Sigmoid colon (tissue), 7 donors: ENCODE measurements around the gene MLC1. TPM values are rescaled to one million over a fixed set of nuclear protein-coding genes. Genes with fewer than 3 reads are reported as not detected.

Experiments
- DNase-seq: peaks from one replicate; pipeline ENCODE4 v3.0.0-alpha.2; 2019
- H3K27ac ChIP-seq, 4 donors: fragments of 200-600 bp; sonication (generic); one replicate each; pipeline ENCODE4 v1.5.1; 2016 to 2019; ENCODE audit warnings: mild to moderate bottlenecking in 1 of 4
- H3K27me3 ChIP-seq, 3 donors: fragments of 200-600 bp; sonication (generic); one replicate each; pipeline ENCODE4 v1.5.1; 2019; ENCODE audit warnings: mild to moderate bottlenecking in 1 of 3
- H3K36me3 ChIP-seq, 4 donors: fragments of 200-600 bp; sonication (generic); one replicate each; pipeline ENCODE4 v1.5.1; 2016 to 2019
- H3K4me1 ChIP-seq, 4 donors: fragments of 200-600 bp; sonication (generic); one replicate each; pipeline ENCODE4 v1.5.1; 2017 to 2019
- H3K4me3 ChIP-seq, 4 donors: fragments of 200-600 bp; sonication (generic); one replicate each; pipeline ENCODE4 v1.5.1; 2017 to 2019; ENCODE audit warnings: mild to moderate bottlenecking in 2 of 4, moderate library complexity in 1 of 4
- H3K9me3 ChIP-seq, 4 donors: fragments of 200-600 bp in 3 of 4; sonication (generic) in 3 of 4; one replicate each; pipeline versions ENCODE4 v1.5.1 to v1.6.1; 2013 to 2019
- CTCF ChIP-seq, 4 experiments: fragments of 450-650 bp in 3 of 4; fragments of 200-600 bp in 1 of 4; IDR thresholded peaks; one replicate each; pipeline ENCODE4 v1.5.1; 2016 to 2019; ENCODE audit warnings: antibody characterized with exemption in 4 of 4, mild to moderate bottlenecking in 3 of 4, moderate library complexity in 2 of 4
- EP300 ChIP-seq, 4 donors: sonication (generic); formaldehyde crosslinking; IDR thresholded peaks; one replicate each; pipeline ENCODE4 v1.6.1; 2017; ENCODE audit warnings: antibody characterized with exemption in 4 of 4
- POLR2A ChIP-seq, 2 donors: fragments of 450-650 bp; IDR thresholded peaks; one replicate each; pipeline ENCODE4 v1.6.1; 2016; ENCODE audit warnings: antibody characterized with exemption in 2 of 2, mild to moderate bottlenecking in 2 of 2, moderate library complexity in 2 of 2
- POLR2AphosphoS5 ChIP-seq, 4 donors: sonication (generic); formaldehyde crosslinking; IDR thresholded peaks; one replicate each; pipeline ENCODE4 v1.6.1; 2017; ENCODE audit warnings: antibody characterized with exemption in 4 of 4
- WGBS, 2 donors: extraction: QIAGEN DNeasy Blood & Tissue Kit; methylation state at CpG; one replicate each; pipeline ENCODE4 v1.1.7; 2013; 5-methylcytosine and 5-hydroxymethylcytosine counted together
- intact Hi-C: fragments of 100-400 bp; cut with DNase I; formaldehyde crosslinking; loops from one replicate; pipeline ENCODE4 v1.15.1; 2023
- polyA plus RNA-seq, 3 donors: library from polyadenylated mRNA; stranded (reverse); fragments of 200-250 nt; gene quantifications; one replicate each; pipeline ENCODE4 v1.2.3, GENCODE V29; 2013
- total RNA-seq, 4 donors: library from RNA; depleted of rRNA; stranded (reverse); fragments of >200 nt; gene quantifications; one replicate each; pipeline ENCODE4 v1.1.0, GENCODE V29; 2016
- donor health status: healthy with polysubstance abuse.
- donor health status: Bipolar disorder and iron deficiency.
- donor health status: healthy.

Gene MLC1
- total and polyA plus RNA-seq, 7 donors, result 0.14 to 0.23 (median 0.16) TPM; not detected in 4

- peak; percentile 76 for DNase-seq
These were observed 33.4 kb upstream of the MLC1 start for GRCh38 chr22:50118557-50119168.

GRCh38 chr22:50118129-50118528 is 32.9 kb upstream of the MLC1 start:
- H3K9me3 ChIP-seq, result peaks cover 0 to 4% (median 0%) of the 10 kb centered on the region in 4 donors
- no peak for DNase-seq
- peak overlapping the region in 2 of 4 donors; percentile 54 to 60 for H3K27ac ChIP-seq
- no peaks in the 10 kb centered on the region for H3K27me3 ChIP-seq
- 65 to 74% methylated on average over 3 of the region's 3 CpGs for WGBS, 2 donors
- no peaks in the 10 kb centered on the region for H3K36me3 ChIP-seq
- H3K4me3 ChIP-seq, result no peak overlapping the region
- peaks cover 0 to 37% (median 28%) of the 10 kb centered on the region in 4 donors for H3K4me1 ChIP-seq
- TF ChIP-seq POLR2A (IDR thresholded peaks at IDR 0.05) (no peak), POLR2AphosphoS5 (IDR thresholded peaks at IDR 0.05) (no peak), EP300 (IDR thresholded peaks at IDR 0.05) (no peak), CTCF (IDR thresholded peaks at IDR 0.05) (no peak)
- intact Hi-C loops, result no loop called here

More at GRCh38 chr22:50118557-50119168, 33.4 kb upstream of the MLC1 start:
- Histone ChIP-seq H3K9me3 (peaks cover 0 to 4% (median 2%) of the 10 kb centered on the region in 4 donors), H3K27me3 (no peaks in the 10 kb centered on the region), H3K36me3 (no peaks in the 10 kb centered on the region), H3K4me3 (no peak overlapping the region), H3K4me1 (peaks cover 0 to 37% (median 28%) of the 10 kb centered on the region in 4 donors), H3K27ac (peak overlapping the region in 2 of 4 donors; percentile 54 to 60)
- WGBS, 2 donors, result 32 to 47% methylated on average over 10 of the region's 10 CpGs
- intact Hi-C loops, result no loop called here
- TF ChIP-seq POLR2AphosphoS5 (IDR thresholded peaks at IDR 0.05) (peak in 3 of 4 donors; percentile 38 to 72 (median 59)), EP300 (IDR thresholded peaks at IDR 0.05) (peak in 2 of 4 donors; percentile 50 to 56), CTCF (IDR thresholded peaks at IDR 0.05) (no peak), POLR2A (IDR thresholded peaks at IDR 0.05) (no peak)

- intact Hi-C loops, result no loop called here
- Histone ChIP-seq H3K9me3 (no peaks in the 10 kb centered on the region), H3K4me1 (peaks cover 0 to 37% (median 28%) of the 10 kb centered on the region in 4 donors), H3K4me3 (no peak overlapping the region), H3K27ac (no peak overlapping the region), H3K27me3 (no peaks in the 10 kb centered on the region), H3K36me3 (no peaks in the 10 kb centered on the region)
- 89 to 90% methylated on average over 19 of the region's 19 CpGs for WGBS, 2 donors
- no peak for TF ChIP-seq CTCF (IDR thresholded peaks at IDR 0.05)
- TF ChIP-seq POLR2AphosphoS5 (IDR thresholded peaks at IDR 0.05), result no peak
- no peak for TF ChIP-seq EP300 (IDR thresholded peaks at IDR 0.05)
- no peak for TF ChIP-seq POLR2A (IDR thresholded peaks at IDR 0.05)
- DNase-seq, result no peak
These were observed 32.0 kb upstream of the MLC1 start for GRCh38 chr22:50117168-50117762.

GRCh38 chr22:50115693-50116092 is 30.5 kb upstream of the MLC1 start:
- intact Hi-C loops, result no loop called here
- Histone ChIP-seq H3K27ac (peak overlapping the region in 2 of 4 donors; percentile 83 to 86), H3K4me1 (peaks cover 0 to 37% (median 28%) of the 10 kb centered on the region in 4 donors), H3K27me3 (no peaks in the 10 kb centered on the region), H3K9me3 (no peaks in the 10 kb centered on the region), H3K4me3 (no peak overlapping the region), H3K36me3 (no peaks in the 10 kb centered on the region)
- TF ChIP-seq POLR2AphosphoS5 (IDR thresholded peaks at IDR 0.05) (peak in 1 of 4 donors; percentile 11), EP300 (IDR thresholded peaks at IDR 0.05) (no peak), CTCF (IDR thresholded peaks at IDR 0.05) (no peak), POLR2A (IDR thresholded peaks at IDR 0.05) (no peak)
- peak; percentile 68 for DNase-seq
- WGBS, 2 donors, result 54 to 78% methylated on average over 10 of the region's 10 CpGs
